HTERT RPE-1 (cell line): ENCODE measurements around the gene SPATA31A7.
"Not testable (repeated sequence)": the region's sequence is repeated elsewhere in the genome, so short reads cannot be mapped to it uniquely, and the experiment has no call there.

Source experiments
- in situ Hi-C: fragments of 300-500 bp; cut with MboI; formaldehyde crosslinking; loops from 4 replicates; pipeline ENCODE4 v1.14.3; 2020; ENCODE audit warnings: low sequenced_read_pairs

Gene SPATA31A7

GRCh38 chr9:61189736-61190135 is at the start of gene SPATA31A7:
Gene SPATA31A7, plus strand, starts transcription at chr9:61190036. Its CDS starts 29 bp downstream, at chr9:61190065.
- in situ Hi-C loops, result not testable (repeated sequence)

- in situ Hi-C loops, result not testable (repeated sequence)
These were observed 36.6 kb downstream of the SPATA31A7 start for GRCh38 chr9:61226438-61226837.
